IMR-90 (cell line): Measurements from ENCODE around the gene SDHB. TPM values are rescaled to one million over a fixed set of nuclear protein-coding genes. Genes with fewer than 3 reads are reported as not detected.

Source experiments
- ATAC-seq: fragments of 200-7000 bp; cut with Tn5 transposase; 2 replicates; pipeline ENCODE4 v1.9.1; 2020; ENCODE audit warnings: low read depth, mild to moderate bottlenecking, moderate library complexity
- BruUV-seq: library from RNA; stranded (reverse); fragments of 400-500 nt; replicated peaks from 2 replicates; lab custom pipeline; 2021; lab: Mats Ljungman, UMichigan
- CTCF ChIA-PET: fragments of 300-600 bp; formaldehyde crosslinking; extraction: SDS; loops from one replicate; lab custom pipeline; 2021; ENCODE audit warnings: antibody characterized with exemption; lab: Yijun Ruan, JAX
- POLR2A ChIA-PET: fragments of 300-600 bp; sonication (Branson Sonifier 250); formaldehyde crosslinking; loops from one replicate; lab custom pipeline; 2022; ENCODE audit warnings: antibody characterized with exemption; ENCODE audit not compliant: unreplicated experiment; lab: Charles Lee
- DNase-seq: peaks from one replicate; pipeline ENCODE4 v3.0.0; 2013
- H2AFZ ChIP-seq: replicated peaks from 2 replicates; pipeline ENCODE3; 2013; ENCODE audit warnings: low read length, mild to moderate bottlenecking; ENCODE audit not compliant: poor library complexity
- H2AK5ac ChIP-seq: 2 replicates; pipeline ENCODE4 v1.6.1; 2013; ENCODE audit warnings: low read depth, low read length, inconsistent platforms
- H2AK9ac ChIP-seq: replicated peaks from 2 replicates; pipeline ENCODE3; 2013; ENCODE audit warnings: mild to moderate bottlenecking, low read depth, low read length, moderate library complexity; ENCODE audit not compliant: poor library complexity
- H2BK120ac ChIP-seq: 2 replicates; pipeline ENCODE4 v1.6.1; 2013; ENCODE audit warnings: low read depth, low read length, inconsistent platforms
- H2BK15ac ChIP-seq: 3 replicates; pipeline ENCODE4 v1.6.1; 2013; ENCODE audit warnings: low read depth, low read length, inconsistent platforms
- H2BK20ac ChIP-seq: 2 replicates; pipeline ENCODE4 v1.6.1; 2013; ENCODE audit warnings: low read depth, mild to moderate bottlenecking, inconsistent platforms, low read length, moderate library complexity
- H2BK5ac ChIP-seq: 2 replicates; pipeline ENCODE4 v1.6.1; 2013; ENCODE audit warnings: mild to moderate bottlenecking, low read depth, low read length, inconsistent platforms; ENCODE audit not compliant: poor library complexity, severe bottlenecking
- H3K14ac ChIP-seq: replicated peaks from 2 replicates; pipeline ENCODE4 v1.6.1; 2013; ENCODE audit warnings: low read depth, low read length, inconsistent platforms
- H3K18ac ChIP-seq: 2 replicates; pipeline ENCODE4 v1.6.1; 2013; ENCODE audit warnings: low read depth, low read length, control low read depth
- H3K23ac ChIP-seq: 2 replicates; pipeline ENCODE4 v1.6.1; 2013; ENCODE audit warnings: low read depth, low read length, inconsistent platforms
- H3K27ac ChIP-seq: 2 replicates; pipeline ENCODE4 v1.5.1; 2013; ENCODE audit warnings: mild to moderate bottlenecking, control low read depth, low read length; ENCODE audit not compliant: insufficient read depth
- H3K27me3 ChIP-seq: 2 replicates; pipeline ENCODE4 v1.6.1; 2013; ENCODE audit warnings: low read length; ENCODE audit not compliant: control insufficient read depth, insufficient read depth
- H3K36me3 ChIP-seq: 2 replicates; pipeline ENCODE4 v1.6.1; 2013; ENCODE audit warnings: low read length, mixed read lengths; ENCODE audit not compliant: control insufficient read depth, insufficient read depth
- H3K4ac ChIP-seq: 2 replicates; pipeline ENCODE4 v1.6.1; 2013; ENCODE audit warnings: low read depth, low read length, inconsistent platforms
- H3K4me1 ChIP-seq: 2 replicates; pipeline ENCODE4 v1.6.1; 2013; ENCODE audit warnings: low read length, mixed read lengths; ENCODE audit not compliant: control insufficient read depth, insufficient read depth
- H3K4me2 ChIP-seq: 2 replicates; pipeline ENCODE4 v1.6.1; 2013; ENCODE audit warnings: low read depth, mild to moderate bottlenecking, control low read depth, low read length, moderate library complexity
- H3K4me3 ChIP-seq: 2 replicates; pipeline ENCODE4 v1.5.1; 2013; ENCODE audit warnings: low read depth, mild to moderate bottlenecking, control low read depth, low read length, moderate library complexity; ENCODE audit not compliant: insufficient read depth
- H3K56ac ChIP-seq: 2 replicates; pipeline ENCODE4 v1.6.1; 2013; ENCODE audit warnings: low read length, inconsistent platforms; ENCODE audit not compliant: insufficient read depth; ENCODE audit errors: extremely low read depth
- H3K79me1 ChIP-seq, 2 experiments: 2 replicates each; pipeline ENCODE4 v1.6.1; 2013; ENCODE audit warnings: low read length in 2 of 2, inconsistent platforms in 1 of 2, low read depth in 1 of 2
- H3K9ac ChIP-seq: 2 replicates; pipeline ENCODE4 v1.6.1; 2013; ENCODE audit warnings: low read depth, low read length, control low read depth
- H3K9me1 ChIP-seq: 2 replicates; pipeline ENCODE4 v1.6.1; 2013; ENCODE audit warnings: low read length, inconsistent platforms; ENCODE audit not compliant: insufficient read depth
- H3K9me3 ChIP-seq: 2 replicates; pipeline ENCODE4 v1.6.1; 2013; ENCODE audit warnings: low read length; ENCODE audit not compliant: control insufficient read depth, insufficient read depth
- H4K20me1 ChIP-seq: 2 replicates; pipeline ENCODE4 v1.6.1; 2013; ENCODE audit warnings: low read length, inconsistent platforms; ENCODE audit not compliant: insufficient read depth
- H4K5ac ChIP-seq: 2 replicates; pipeline ENCODE4 v1.6.1; 2013; ENCODE audit warnings: mild to moderate bottlenecking, low read depth, low read length, control low read depth
- H4K8ac ChIP-seq, 2 experiments: 2 replicates each; pipeline ENCODE4 v1.6.1; 2013; ENCODE audit warnings: low read depth in 2 of 2, low read length in 2 of 2, control low read depth in 1 of 2, inconsistent platforms in 1 of 2
- H4K91ac ChIP-seq: 2 replicates; pipeline ENCODE4 v1.6.1; 2013; ENCODE audit warnings: low read depth, low read length, inconsistent platforms; ENCODE audit not compliant: insufficient read depth
- BHLHE40 ChIP-seq: fragments of 150-350 bp; IDR thresholded peaks from 2 replicates; pipeline ENCODE4 v1.6.1; 2016; ENCODE audit warnings: mild to moderate bottlenecking, low read depth, low read length
- CEBPB ChIP-seq: IDR thresholded peaks from 2 replicates; pipeline ENCODE4 v1.6.1; 2012; ENCODE audit warnings: low read depth, low read length, improper control_type of control experiment
- CHD1 ChIP-seq: IDR thresholded peaks from 2 replicates; pipeline ENCODE4 v1.6.1; 2012; ENCODE audit warnings: low read depth, low read length, improper control_type of control experiment
- CTCF ChIP-seq: conservative IDR thresholded peaks from 2 replicates; pipeline ENCODE4 v1.5.1; 2012; ENCODE audit warnings: mild to moderate bottlenecking, low read depth, low read length, improper control_type of control experiment
- FOS ChIP-seq: fragments of 150-350 bp; IDR thresholded peaks from 2 replicates; pipeline ENCODE4 v1.6.1; 2016; ENCODE audit warnings: low read depth, low read length
- MAFK ChIP-seq: IDR thresholded peaks from 2 replicates; pipeline ENCODE4 v1.6.1; 2012; ENCODE audit warnings: low read depth, low read length, improper control_type of control experiment
- MAZ ChIP-seq: IDR thresholded peaks from 2 replicates; pipeline ENCODE4 v1.6.1; 2012; ENCODE audit warnings: low read depth, mild to moderate bottlenecking, low read length, improper control_type of control experiment, moderate library complexity, borderline replicate concordance
- MXI1 ChIP-seq: IDR thresholded peaks from 2 replicates; pipeline ENCODE4 v1.6.1; 2012; ENCODE audit warnings: low read depth, mild to moderate bottlenecking, low read length, moderate library complexity, borderline replicate concordance
- NFE2L2 ChIP-seq: fragments of 150-350 bp; IDR thresholded peaks from 2 replicates; pipeline ENCODE4 v1.6.1; 2016; ENCODE audit warnings: low read depth, mild to moderate bottlenecking, low read length
- POLR2A ChIP-seq: IDR thresholded peaks from 2 replicates; pipeline ENCODE4 v1.6.1; 2012; ENCODE audit warnings: mild to moderate bottlenecking, low read depth, low read length
- RAD21 ChIP-seq: IDR thresholded peaks from 2 replicates; pipeline ENCODE4 v1.6.1; 2012; ENCODE audit warnings: low read length, improper control_type of control experiment
- RCOR1 ChIP-seq: IDR thresholded peaks from 2 replicates; pipeline ENCODE4 v1.6.1; 2012; ENCODE audit warnings: mild to moderate bottlenecking, low read length, improper control_type of control experiment; ENCODE audit not compliant: insufficient replicate concordance
- SMC3 ChIP-seq: fragments of 150-350 bp; IDR thresholded peaks from 2 replicates; pipeline ENCODE4 v1.6.1; 2016; ENCODE audit warnings: low read depth, mild to moderate bottlenecking, antibody characterized with exemption, low read length, moderate library complexity
- USF2 ChIP-seq: fragments of 150-350 bp; IDR thresholded peaks from 2 replicates; pipeline ENCODE4 v1.6.1; 2017; ENCODE audit warnings: mild to moderate bottlenecking, antibody characterized with exemption, low read length, low read depth
- WGBS, 2 experiments: methylation state at CpG; one replicate each; pipeline versions ENCODE4 v1.1.5 to v1.1.7; 2013; ENCODE audit warnings: missing lambda C conversion rate in 2 of 2; ENCODE audit not compliant: insufficient read length in 1 of 2; ENCODE audit errors: extremely low coverage in 2 of 2; 5-methylcytosine and 5-hydroxymethylcytosine counted together
- dilution Hi-C: fragments of 300-500 bp; cut with HindIII; formaldehyde crosslinking; loops from one replicate; pipeline ENCODE4 v1.14.3; 2018; ENCODE audit warnings: low sequenced_read_pairs; ENCODE audit not compliant: unreplicated experiment
- in situ Hi-C: fragments of 300-500 bp; cut with MboI; formaldehyde crosslinking; loops from 3 replicates; pipeline ENCODE4 v1.14.3; 2019; ENCODE audit warnings: low sequenced_read_pairs, inconsistent platforms, mixed read lengths
- intact Hi-C: fragments of 100-400 bp; cut with micrococcal nuclease; formaldehyde crosslinking; loops from 2 replicates; pipeline ENCODE4 v1.10.0; 2022
- polyA plus RNA-seq, 3 experiments: library from polyadenylated mRNA; depleted of rRNA; stranded (reverse); fragments of >200 nt; gene quantifications; 2 replicates each; pipeline ENCODE4 v1.2.3, GENCODE V29; 2012; ENCODE audit warnings: low replicate concordance in 1 of 3
- total RNA-seq: library from RNA; depleted of rRNA; stranded (reverse); fragments of >200 nt; gene quantifications from 2 replicates; pipeline ENCODE4 v1.2.3, GENCODE V29; 2012
- TF ChIP-seq, protein P1 (sequence below): fragments of 150-350 bp; IDR thresholded peaks from 2 replicates; pipeline ENCODE4 v1.6.1; 2016; ENCODE audit warnings: low read depth, mild to moderate bottlenecking, low read length, moderate library complexity, borderline replicate concordance

SDHB gene
- total and polyA plus RNA-seq, 2 of the 4 experiments (the other 2 are of a cell fraction): 122 to 206 TPM

DNA sequence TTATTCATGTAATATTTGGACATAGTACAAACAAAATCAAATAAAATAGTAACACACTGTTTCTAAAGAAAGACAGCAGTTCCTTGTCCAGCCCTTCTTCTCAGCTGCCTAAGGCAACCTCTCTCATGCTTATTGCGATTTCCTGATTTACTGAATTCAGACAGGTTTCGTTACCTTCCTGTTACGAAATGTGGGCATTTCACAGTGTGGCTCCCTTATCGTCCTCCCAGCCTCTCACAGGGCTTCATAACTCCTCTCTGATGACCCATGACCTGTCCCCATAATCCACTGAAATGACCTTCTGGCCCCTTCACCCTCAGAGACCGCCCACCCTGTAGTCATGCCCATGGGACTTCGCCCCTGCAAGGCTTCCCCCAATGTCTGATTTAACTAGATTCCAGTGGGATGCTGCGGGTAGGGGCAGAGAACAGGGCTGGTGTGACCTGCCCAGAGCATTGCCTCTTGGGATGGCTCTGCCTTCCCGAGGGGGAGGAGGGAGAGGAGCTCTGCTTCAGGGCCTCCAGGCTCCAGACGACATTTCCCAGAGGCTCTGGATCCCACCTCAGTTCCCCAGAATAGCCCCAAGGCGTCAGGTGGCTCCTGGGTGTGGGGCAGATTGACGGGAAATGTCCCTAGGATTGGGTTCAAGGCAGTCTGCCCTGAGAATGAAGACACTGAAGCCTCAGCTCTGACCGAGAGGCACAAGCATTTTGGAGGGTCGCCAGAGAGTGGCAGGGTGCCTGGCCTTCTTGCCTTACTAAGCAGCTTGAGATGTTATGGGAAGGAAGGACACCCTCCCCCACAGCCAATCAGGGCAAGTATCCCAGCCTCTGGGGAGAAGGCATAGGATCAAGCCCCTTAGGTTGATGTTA lies 44.9 kb upstream of the SDHB start:
- ATAC-seq (no peak), DNase-seq (no peak)
- Histone ChIP-seq H3K56ac (no peak overlapping the region), H3K4ac (no peak overlapping the region), H3K9ac (no peak overlapping the region), H2BK20ac (no peak overlapping the region), H4K8ac (no peak overlapping the region), H2BK15ac (no peak overlapping the region), H3K14ac (no peak overlapping the region), H4K5ac (no peak overlapping the region), H2AK9ac (no peak overlapping the region), H3K23ac (no peak overlapping the region), H3K9me3 (no peaks in the 10 kb centered on the region), H3K36me3 (no peaks in the 10 kb centered on the region), H3K4me1 (no peaks in the 10 kb centered on the region; the same call in 1 of the 2 replicates), H3K27ac (no peak overlapping the region), H3K79me1 (no peaks in the 10 kb centered on the region), H3K4me3 (no peak overlapping the region), H3K18ac (no peak overlapping the region), H2AFZ (no peak overlapping the region), H2AK5ac (no peak overlapping the region), H4K20me1 (no peaks in the 10 kb centered on the region), H3K9me1 (no peaks in the 10 kb centered on the region), H3K4me2 (no peak overlapping the region), H4K91ac (no peak overlapping the region), H2BK5ac (no peak overlapping the region), H2BK120ac (no peak overlapping the region), H3K27me3 (peaks cover 61% of the 10 kb centered on the region)
- POLR2A ChIA-PET: no interaction called here
- WGBS, 2 experiments: 68% methylated on average over 3 of the region's 13 CpGs; no CpG with 5 or more reads in 1 of the 2 experiments
- in situ Hi-C loops: no loop called here
- dilution Hi-C loops: no loop called here
- CTCF ChIA-PET: interaction anchor here (0.6 kb wide), 1 partner anchor 114 kb away, joined by 3 read pairs; no protein-coding TSS in a partner anchor
- intact Hi-C loops: no loop called here
- no TSS peak for BruUV-seq
- TF ChIP-seq MAZ: no peak
- TF ChIP-seq RCOR1: no peak
- TF ChIP-seq CEBPB: no peak
- no peak for TF ChIP-seq POLR2A
- no peak for TF ChIP-seq FOS
- no peak for TF ChIP-seq SMC3
- no peak for TF ChIP-seq MXI1
- no peak for TF ChIP-seq CTCF
- TF ChIP-seq MAFK: no peak
- no peak for TF ChIP-seq CHD1
- TF ChIP-seq, protein P1, sequence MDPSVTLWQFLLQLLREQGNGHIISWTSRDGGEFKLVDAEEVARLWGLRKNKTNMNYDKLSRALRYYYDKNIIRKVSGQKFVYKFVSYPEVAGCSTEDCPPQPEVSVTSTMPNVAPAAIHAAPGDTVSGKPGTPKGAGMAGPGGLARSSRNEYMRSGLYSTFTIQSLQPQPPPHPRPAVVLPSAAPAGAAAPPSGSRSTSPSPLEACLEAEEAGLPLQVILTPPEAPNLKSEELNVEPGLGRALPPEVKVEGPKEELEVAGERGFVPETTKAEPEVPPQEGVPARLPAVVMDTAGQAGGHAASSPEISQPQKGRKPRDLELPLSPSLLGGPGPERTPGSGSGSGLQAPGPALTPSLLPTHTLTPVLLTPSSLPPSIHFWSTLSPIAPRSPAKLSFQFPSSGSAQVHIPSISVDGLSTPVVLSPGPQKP: no peak
- TF ChIP-seq RAD21: no peak
- no peak for TF ChIP-seq NFE2L2
- no peak for TF ChIP-seq BHLHE40
- TF ChIP-seq USF2: no peak
